NCI-H146 treated with DMSO at 0.1 percent for 48 hours (cell line): ENCODE data around the gene ALDH3B2.

Experiments used
- DNase-seq: peaks from one replicate; lab custom pipeline; 2025; ENCODE audit not compliant: unreplicated experiment; lab: John Stamatoyannopoulos, UW

Gene ALDH3B2

GRCh38 chr11:67615728-67616430, 58.5 kb downstream of the ALDH3B2 start:
- DNase-seq: no peak

GRCh38 chr11:67614730-67615714, 59.4 kb downstream of the ALDH3B2 start:
- DNase-seq: no peak

GRCh38 chr11:67613960-67614715, 60.3 kb downstream of the ALDH3B2 start:
- DNase-seq: no peak

- DNase-seq: no peak
Measured at GRCh38 chr11:67613313-67613959, 61.0 kb downstream of the ALDH3B2 start.

- no peak for DNase-seq
Measured at GRCh38 chr11:67612751-67613150, 61.7 kb downstream of the ALDH3B2 start.
